GM23338 (cell line): ENCODE measurements around the gene CRNKL1. TPM values are rescaled to one million over a fixed set of nuclear protein-coding genes. Genes with fewer than 3 reads are reported as not detected.

Source experiments
- ATAC-seq: fragments of 200-7000 bp; cut with Tn5 transposase; 3 replicates; pipeline ENCODE4 v1.9.1; 2020
- DNase-seq: peaks from one replicate; pipeline ENCODE4 v3.0.0-alpha.2; 2015; ENCODE audit warnings: low spot score
- H2AFZ ChIP-seq: fragments of 200-600 bp; sonication (generic); 2 replicates; pipeline ENCODE4 v1.8.0; 2016; ENCODE audit warnings: antibody characterized with exemption, mild to moderate bottlenecking, moderate library complexity
- H3F3A ChIP-seq: fragments of 200-600 bp; sonication (generic); replicated peaks from 2 replicates; pipeline ENCODE4 v1.8.0; 2017; ENCODE audit warnings: antibody characterized with exemption, mixed run types, low read depth
- H3K27ac ChIP-seq: fragments of 200-600 bp; sonication (generic); 2 replicates; pipeline ENCODE4 v1.6.1; 2016; ENCODE audit warnings: low read depth
- H3K27me3 ChIP-seq: fragments of 200-600 bp; sonication (generic); 2 replicates; pipeline ENCODE4 v1.8.0; 2016; ENCODE audit warnings: mild to moderate bottlenecking, mixed run types, moderate library complexity; ENCODE audit not compliant: insufficient read depth
- H3K36me3 ChIP-seq: fragments of 200-600 bp; sonication (generic); 2 replicates; pipeline ENCODE4 v1.8.0; 2016; ENCODE audit warnings: mild to moderate bottlenecking; ENCODE audit not compliant: insufficient read depth
- H3K4me1 ChIP-seq: fragments of 200-600 bp; sonication (generic); 2 replicates; pipeline ENCODE4 v1.8.0; 2016; ENCODE audit warnings: mild to moderate bottlenecking, moderate library complexity; ENCODE audit not compliant: insufficient read depth
- H3K4me2 ChIP-seq: fragments of 200-600 bp; sonication (generic); 2 replicates; pipeline ENCODE4 v1.7.1; 2017; ENCODE audit warnings: mixed run types
- H3K4me3 ChIP-seq: fragments of 200-600 bp; sonication (generic); 2 replicates; pipeline ENCODE4 v1.6.1; 2016; ENCODE audit warnings: mixed run types
- H3K79me2 ChIP-seq: fragments of 200-600 bp; sonication (generic); replicated peaks from 2 replicates; pipeline ENCODE4 v1.8.0; 2017; ENCODE audit warnings: mild to moderate bottlenecking; ENCODE audit not compliant: insufficient read depth
- H3K9me2 ChIP-seq: fragments of 200-600 bp; sonication (generic); 2 replicates; pipeline ENCODE4 v1.8.0; 2017; ENCODE audit not compliant: insufficient read depth
- H4K20me1 ChIP-seq: fragments of 200-600 bp; sonication (generic); replicated peaks from 2 replicates; pipeline ENCODE4 v1.8.0; 2017; ENCODE audit warnings: mild to moderate bottlenecking; ENCODE audit not compliant: insufficient read depth
- H3K27ac Mint-ChIP-seq: 2 replicates; pipeline ENCODE4 v1.8.0; 2020; ENCODE audit warnings: inconsistent platforms, mild to moderate bottlenecking, moderate library complexity, mixed read lengths
- H3K27me3 Mint-ChIP-seq: 3 replicates; pipeline ENCODE4 v1.8.0; 2022; ENCODE audit warnings: low read depth, mild to moderate bottlenecking, moderate library complexity, mixed read lengths, inconsistent platforms; ENCODE audit not compliant: insufficient read depth, poor library complexity
- H3K36me3 Mint-ChIP-seq: 3 replicates; pipeline ENCODE4 v1.8.0; 2021; ENCODE audit warnings: low read depth, mild to moderate bottlenecking, inconsistent platforms, moderate library complexity, mixed read lengths
- H3K4me1 Mint-ChIP-seq: 3 replicates; pipeline ENCODE4 v1.8.0; 2020; ENCODE audit warnings: mild to moderate bottlenecking, inconsistent platforms, mixed read lengths
- H3K4me3 Mint-ChIP-seq: 3 replicates; pipeline ENCODE4 v1.8.0; 2021; ENCODE audit warnings: moderate library complexity, mild to moderate bottlenecking, inconsistent platforms, mixed read lengths
- H3K9me3 Mint-ChIP-seq: 3 replicates; pipeline ENCODE4 v1.8.0; 2020; ENCODE audit warnings: moderate library complexity, mild to moderate bottlenecking, inconsistent platforms, mixed read lengths
- CREB1 ChIP-seq: fragments of 250-450 bp; sonication (Bioruptor Pico); IDR thresholded peaks from 2 replicates; pipeline ENCODE4 v1.5.0; 2020; ENCODE audit warnings: low read depth, mild to moderate bottlenecking, moderate library complexity
- EZH2 ChIP-seq: fragments of 200-600 bp; sonication (generic); IDR thresholded peaks from one replicate; pipeline ENCODE4 v1.8.0; 2017; ENCODE audit warnings: antibody characterized with exemption, mild to moderate bottlenecking, low read depth; ENCODE audit not compliant: unreplicated experiment
- EZH2phosphoT487 ChIP-seq: fragments of 200-600 bp; sonication (generic); IDR thresholded peaks from one replicate; pipeline ENCODE4 v1.8.1; 2018; ENCODE audit warnings: antibody characterized with exemption; ENCODE audit not compliant: unreplicated experiment
- JUNB ChIP-seq: IDR thresholded peaks from one replicate; pipeline ENCODE4 v1.6.1; 2016; ENCODE audit warnings: antibody characterized with exemption; ENCODE audit not compliant: unreplicated experiment
- NANOG ChIP-seq: IDR thresholded peaks from 2 replicates; pipeline ENCODE4 v1.6.1; 2016; ENCODE audit warnings: antibody characterized with exemption, borderline replicate concordance
- POLR2AphosphoS5 ChIP-seq: IDR thresholded peaks from 2 replicates; pipeline ENCODE4 v1.6.1; 2016; ENCODE audit warnings: antibody characterized with exemption, low read depth
- STAT1 ChIP-seq: IDR thresholded peaks from one replicate; pipeline ENCODE4 v1.6.1; 2016; ENCODE audit warnings: antibody characterized with exemption; ENCODE audit not compliant: unreplicated experiment
- ZNF331 ChIP-seq: fragments of 250-450 bp; sonication (Bioruptor Pico); IDR thresholded peaks from 2 replicates; pipeline ENCODE4 v1.5.0; 2020; ENCODE audit warnings: low read depth, mild to moderate bottlenecking, moderate library complexity
- polyA plus RNA-seq: library from polyadenylated mRNA; unstranded; fragments of >200 nt; fragmentation: Nextera tagmentation; extraction: Ambion mirVana; gene quantifications from 2 replicates; pipeline ENCODE4 v1.2.1, GENCODE V29; 2016
- total RNA-seq: library from RNA; depleted of rRNA; stranded (reverse); fragments of >200 nt; shearing (Covaris generic); gene quantifications from 2 replicates; pipeline ENCODE4 v1.2.3, GENCODE V29; 2014
- TF ChIP-seq, protein P1 (sequence below): fragments of 250-450 bp; sonication (Bioruptor Pico); IDR thresholded peaks from 2 replicates; pipeline ENCODE4 v1.5.0; 2020; ENCODE audit warnings: mild to moderate bottlenecking, moderate library complexity
- TF ChIP-seq, protein P2 (sequence below): IDR thresholded peaks from one replicate; pipeline ENCODE4 v1.6.1; 2018; ENCODE audit warnings: antibody characterized with exemption; ENCODE audit not compliant: unreplicated experiment
- TF ChIP-seq, protein P3 (sequence below): IDR thresholded peaks from 2 replicates; pipeline ENCODE4 v1.6.1; 2016; ENCODE audit warnings: antibody characterized with exemption

CRNKL1 gene
- total and polyA plus RNA-seq, 2 experiments from 2014 or later = 24.2 to 27.2 TPM

DNA sequence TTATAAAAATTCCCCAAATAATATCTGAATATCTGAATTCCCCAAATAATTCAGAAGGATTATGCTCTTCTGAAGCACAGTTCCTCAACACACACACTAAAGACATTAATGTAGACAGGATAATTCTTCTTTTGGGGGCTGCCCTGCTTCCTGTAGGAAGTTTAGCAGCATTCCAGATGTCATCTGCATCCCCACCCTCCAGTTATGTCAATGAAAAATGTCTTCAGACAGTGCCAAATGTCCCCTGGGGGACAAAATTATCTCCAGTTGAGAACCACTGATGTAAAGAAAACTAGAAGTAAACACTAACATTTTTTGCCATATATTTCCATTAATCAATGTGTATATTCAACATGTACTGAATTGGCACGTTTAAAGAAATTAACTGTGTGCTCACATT, 61.0 kb downstream of the CRNKL1 start (continued):
- TF ChIP-seq, protein P1, sequence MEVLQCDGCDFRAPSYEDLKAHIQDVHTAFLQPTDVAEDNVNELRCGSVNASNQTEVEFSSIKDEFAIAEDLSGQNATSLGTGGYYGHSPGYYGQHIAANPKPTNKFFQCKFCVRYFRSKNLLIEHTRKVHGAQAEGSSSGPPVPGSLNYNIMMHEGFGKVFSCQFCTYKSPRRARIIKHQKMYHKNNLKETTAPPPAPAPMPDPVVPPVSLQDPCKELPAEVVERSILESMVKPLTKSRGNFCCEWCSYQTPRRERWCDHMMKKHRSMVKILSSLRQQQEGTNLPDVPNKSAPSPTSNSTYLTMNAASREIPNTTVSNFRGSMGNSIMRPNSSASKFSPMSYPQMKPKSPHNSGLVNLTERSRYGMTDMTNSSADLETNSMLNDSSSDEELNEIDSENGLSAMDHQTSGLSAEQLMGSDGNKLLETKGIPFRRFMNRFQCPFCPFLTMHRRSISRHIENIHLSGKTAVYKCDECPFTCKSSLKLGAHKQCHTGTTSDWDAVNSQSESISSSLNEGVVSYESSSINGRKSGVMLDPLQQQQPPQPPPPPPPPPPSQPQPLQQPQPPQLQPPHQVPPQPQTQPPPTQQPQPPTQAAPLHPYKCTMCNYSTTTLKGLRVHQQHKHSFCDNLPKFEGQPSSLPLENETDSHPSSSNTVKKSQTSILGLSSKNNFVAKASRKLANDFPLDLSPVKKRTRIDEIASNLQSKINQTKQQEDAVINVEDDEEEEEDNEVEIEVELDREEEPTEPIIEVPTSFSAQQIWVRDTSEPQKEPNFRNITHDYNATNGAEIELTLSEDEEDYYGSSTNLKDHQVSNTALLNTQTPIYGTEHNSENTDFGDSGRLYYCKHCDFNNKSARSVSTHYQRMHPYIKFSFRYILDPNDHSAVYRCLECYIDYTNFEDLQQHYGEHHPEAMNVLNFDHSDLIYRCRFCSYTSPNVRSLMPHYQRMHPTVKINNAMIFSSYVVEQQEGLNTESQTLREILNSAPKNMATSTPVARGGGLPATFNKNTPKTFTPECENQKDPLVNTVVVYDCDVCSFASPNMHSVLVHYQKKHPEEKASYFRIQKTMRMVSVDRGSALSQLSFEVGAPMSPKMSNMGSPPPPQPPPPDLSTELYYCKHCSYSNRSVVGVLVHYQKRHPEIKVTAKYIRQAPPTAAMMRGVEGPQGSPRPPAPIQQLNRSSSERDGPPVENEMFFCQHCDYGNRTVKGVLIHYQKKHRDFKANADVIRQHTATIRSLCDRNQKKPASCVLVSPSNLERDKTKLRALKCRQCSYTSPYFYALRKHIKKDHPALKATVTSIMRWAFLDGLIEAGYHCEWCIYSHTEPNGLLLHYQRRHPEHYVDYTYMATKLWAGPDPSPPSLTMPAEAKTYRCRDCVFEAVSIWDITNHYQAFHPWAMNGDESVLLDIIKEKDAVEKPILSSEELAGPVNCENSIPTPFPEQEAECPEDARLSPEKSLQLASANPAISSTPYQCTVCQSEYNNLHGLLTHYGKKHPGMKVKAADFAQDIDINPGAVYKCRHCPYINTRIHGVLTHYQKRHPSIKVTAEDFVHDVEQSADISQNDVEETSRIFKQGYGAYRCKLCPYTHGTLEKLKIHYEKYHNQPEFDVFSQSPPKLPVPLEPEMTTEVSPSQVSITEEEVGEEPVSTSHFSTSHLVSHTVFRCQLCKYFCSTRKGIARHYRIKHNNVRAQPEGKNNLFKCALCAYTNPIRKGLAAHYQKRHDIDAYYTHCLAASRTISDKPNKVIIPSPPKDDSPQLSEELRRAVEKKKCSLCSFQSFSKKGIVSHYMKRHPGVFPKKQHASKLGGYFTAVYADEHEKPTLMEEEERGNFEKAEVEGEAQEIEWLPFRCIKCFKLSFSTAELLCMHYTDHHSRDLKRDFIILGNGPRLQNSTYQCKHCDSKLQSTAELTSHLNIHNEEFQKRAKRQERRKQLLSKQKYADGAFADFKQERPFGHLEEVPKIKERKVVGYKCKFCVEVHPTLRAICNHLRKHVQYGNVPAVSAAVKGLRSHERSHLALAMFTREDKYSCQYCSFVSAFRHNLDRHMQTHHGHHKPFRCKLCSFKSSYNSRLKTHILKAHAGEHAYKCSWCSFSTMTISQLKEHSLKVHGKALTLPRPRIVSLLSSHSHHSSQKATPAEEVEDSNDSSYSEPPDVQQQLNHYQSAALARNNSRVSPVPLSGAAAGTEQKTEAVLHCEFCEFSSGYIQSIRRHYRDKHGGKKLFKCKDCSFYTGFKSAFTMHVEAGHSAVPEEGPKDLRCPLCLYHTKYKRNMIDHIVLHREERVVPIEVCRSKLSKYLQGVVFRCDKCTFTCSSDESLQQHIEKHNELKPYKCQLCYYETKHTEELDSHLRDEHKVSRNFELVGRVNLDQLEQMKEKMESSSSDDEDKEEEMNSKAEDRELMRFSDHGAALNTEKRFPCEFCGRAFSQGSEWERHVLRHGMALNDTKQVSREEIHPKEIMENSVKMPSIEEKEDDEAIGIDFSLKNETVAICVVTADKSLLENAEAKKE = no peak
- TF ChIP-seq ZNF331 (no peak), POLR2AphosphoS5 (no peak)
- TF ChIP-seq, protein P2, sequence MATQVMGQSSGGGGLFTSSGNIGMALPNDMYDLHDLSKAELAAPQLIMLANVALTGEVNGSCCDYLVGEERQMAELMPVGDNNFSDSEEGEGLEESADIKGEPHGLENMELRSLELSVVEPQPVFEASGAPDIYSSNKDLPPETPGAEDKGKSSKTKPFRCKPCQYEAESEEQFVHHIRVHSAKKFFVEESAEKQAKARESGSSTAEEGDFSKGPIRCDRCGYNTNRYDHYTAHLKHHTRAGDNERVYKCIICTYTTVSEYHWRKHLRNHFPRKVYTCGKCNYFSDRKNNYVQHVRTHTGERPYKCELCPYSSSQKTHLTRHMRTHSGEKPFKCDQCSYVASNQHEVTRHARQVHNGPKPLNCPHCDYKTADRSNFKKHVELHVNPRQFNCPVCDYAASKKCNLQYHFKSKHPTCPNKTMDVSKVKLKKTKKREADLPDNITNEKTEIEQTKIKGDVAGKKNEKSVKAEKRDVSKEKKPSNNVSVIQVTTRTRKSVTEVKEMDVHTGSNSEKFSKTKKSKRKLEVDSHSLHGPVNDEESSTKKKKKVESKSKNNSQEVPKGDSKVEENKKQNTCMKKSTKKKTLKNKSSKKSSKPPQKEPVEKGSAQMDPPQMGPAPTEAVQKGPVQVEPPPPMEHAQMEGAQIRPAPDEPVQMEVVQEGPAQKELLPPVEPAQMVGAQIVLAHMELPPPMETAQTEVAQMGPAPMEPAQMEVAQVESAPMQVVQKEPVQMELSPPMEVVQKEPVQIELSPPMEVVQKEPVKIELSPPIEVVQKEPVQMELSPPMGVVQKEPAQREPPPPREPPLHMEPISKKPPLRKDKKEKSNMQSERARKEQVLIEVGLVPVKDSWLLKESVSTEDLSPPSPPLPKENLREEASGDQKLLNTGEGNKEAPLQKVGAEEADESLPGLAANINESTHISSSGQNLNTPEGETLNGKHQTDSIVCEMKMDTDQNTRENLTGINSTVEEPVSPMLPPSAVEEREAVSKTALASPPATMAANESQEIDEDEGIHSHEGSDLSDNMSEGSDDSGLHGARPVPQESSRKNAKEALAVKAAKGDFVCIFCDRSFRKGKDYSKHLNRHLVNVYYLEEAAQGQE = no peak

DNA sequence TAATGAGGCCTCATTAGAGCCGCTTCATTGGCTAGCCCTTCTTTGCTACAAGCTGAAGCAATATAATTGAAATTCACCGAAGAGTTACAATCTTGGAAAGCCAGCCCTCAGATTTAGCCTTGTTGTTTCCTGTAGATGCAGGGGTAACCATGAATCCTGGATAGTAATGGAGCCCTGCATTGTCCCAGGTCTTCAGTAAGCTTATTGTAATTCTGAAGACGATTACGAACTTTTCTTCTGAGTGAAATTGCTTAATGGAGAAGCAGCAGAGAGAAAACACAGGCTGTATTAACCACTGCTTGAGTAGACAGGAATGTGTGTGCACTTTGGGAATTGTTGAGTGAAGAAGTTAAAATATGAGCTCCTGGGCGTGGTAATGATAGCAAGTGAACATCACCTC, 61.4 kb downstream of the CRNKL1 start:
- no peak for DNase-seq
- Histone ChIP-seq H2AFZ (0 out of 2 replicates have a peak overlapping the region, but pooled peaks have one; percentile 12), H3K36me3 (no peaks in the 10 kb centered on the region), H3K27me3 (no peaks in the 10 kb centered on the region), H3K4me3 (no peak overlapping the region), H3K79me2 (no peaks in the 10 kb centered on the region), H3K4me1 (0 out of 2 replicates have a peak, but pooled peaks cover 9% of the 10 kb centered on the region), H4K20me1 (no peaks in the 10 kb centered on the region), H3K4me2 (no peak overlapping the region), H3K9me2 (no peaks in the 10 kb centered on the region), H3F3A (no peaks in the 10 kb centered on the region), H3K27ac (no peak overlapping the region)
- Mint-ChIP-seq H3K27ac (no peak overlapping the region), H3K4me1 (peaks cover 19% of the 10 kb centered on the region), H3K36me3 (no peaks in the 10 kb centered on the region), H3K4me3 (no peak overlapping the region), H3K9me3 (no peaks in the 10 kb centered on the region), H3K27me3 (peaks cover 2% of the 10 kb centered on the region)
- ATAC-seq = no peak
- no peak for TF ChIP-seq STAT1
- TF ChIP-seq NANOG = no peak
- TF ChIP-seq, protein P3, sequence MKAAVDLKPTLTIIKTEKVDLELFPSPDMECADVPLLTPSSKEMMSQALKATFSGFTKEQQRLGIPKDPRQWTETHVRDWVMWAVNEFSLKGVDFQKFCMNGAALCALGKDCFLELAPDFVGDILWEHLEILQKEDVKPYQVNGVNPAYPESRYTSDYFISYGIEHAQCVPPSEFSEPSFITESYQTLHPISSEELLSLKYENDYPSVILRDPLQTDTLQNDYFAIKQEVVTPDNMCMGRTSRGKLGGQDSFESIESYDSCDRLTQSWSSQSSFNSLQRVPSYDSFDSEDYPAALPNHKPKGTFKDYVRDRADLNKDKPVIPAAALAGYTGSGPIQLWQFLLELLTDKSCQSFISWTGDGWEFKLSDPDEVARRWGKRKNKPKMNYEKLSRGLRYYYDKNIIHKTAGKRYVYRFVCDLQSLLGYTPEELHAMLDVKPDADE = no peak
- TF ChIP-seq, protein P2 = no peak
- TF ChIP-seq CREB1 (CRISPR knock-in tag) = no peak
- TF ChIP-seq ZNF331 = no peak
- no peak for TF ChIP-seq EZH2phosphoT487
- no peak for TF ChIP-seq EZH2
- no peak for TF ChIP-seq JUNB
